Neural cell (in vitro differentiated cells): Measurements from ENCODE around the gene PPP2R3A.

Source experiments
- EZH2 ChIP-seq: fragments of 200-600, 300-800 bp; shearing (Covaris generic), sonication (generic); IDR thresholded peaks from 2 replicates; pipeline ENCODE4 v1.6.1; 2014; ENCODE audit warnings: antibody characterized with exemption, low read length, borderline replicate concordance, mild to moderate bottlenecking; ENCODE audit not compliant: insufficient read depth, poor library complexity, severe bottlenecking
- POLR2AphosphoS5 ChIP-seq: IDR thresholded peaks from 2 replicates; pipeline ENCODE4 v1.6.1; 2012
- TF ChIP-seq, protein P1 (sequence below): fragments of 450-650 bp; IDR thresholded peaks from 2 replicates; pipeline ENCODE4 v1.5.1; 2014; ENCODE audit warnings: antibody characterized with exemption, mild to moderate bottlenecking, moderate library complexity; ENCODE audit not compliant: poor library complexity, severe bottlenecking

DNA sequence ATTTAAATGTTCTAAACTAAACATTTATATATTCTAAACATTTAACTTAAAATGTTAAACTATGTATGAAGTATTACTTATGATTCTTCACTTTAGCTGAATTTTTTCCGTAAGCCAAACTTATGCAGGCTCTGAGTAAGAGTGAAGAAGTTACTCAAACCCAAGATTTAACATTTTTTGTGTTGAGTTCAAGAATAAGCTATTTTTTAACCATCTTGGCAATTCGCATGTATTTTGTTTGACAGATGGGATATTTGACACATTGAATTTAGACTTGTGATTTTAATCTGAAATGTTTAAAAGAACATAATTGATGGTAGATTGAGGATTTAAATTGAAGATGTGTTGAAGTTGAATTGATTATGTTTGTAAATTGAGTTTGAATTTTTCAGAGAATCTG, 14.6 kb upstream of the PPP2R3A start:
- no peak for TF ChIP-seq EZH2
- TF ChIP-seq, protein P1, sequence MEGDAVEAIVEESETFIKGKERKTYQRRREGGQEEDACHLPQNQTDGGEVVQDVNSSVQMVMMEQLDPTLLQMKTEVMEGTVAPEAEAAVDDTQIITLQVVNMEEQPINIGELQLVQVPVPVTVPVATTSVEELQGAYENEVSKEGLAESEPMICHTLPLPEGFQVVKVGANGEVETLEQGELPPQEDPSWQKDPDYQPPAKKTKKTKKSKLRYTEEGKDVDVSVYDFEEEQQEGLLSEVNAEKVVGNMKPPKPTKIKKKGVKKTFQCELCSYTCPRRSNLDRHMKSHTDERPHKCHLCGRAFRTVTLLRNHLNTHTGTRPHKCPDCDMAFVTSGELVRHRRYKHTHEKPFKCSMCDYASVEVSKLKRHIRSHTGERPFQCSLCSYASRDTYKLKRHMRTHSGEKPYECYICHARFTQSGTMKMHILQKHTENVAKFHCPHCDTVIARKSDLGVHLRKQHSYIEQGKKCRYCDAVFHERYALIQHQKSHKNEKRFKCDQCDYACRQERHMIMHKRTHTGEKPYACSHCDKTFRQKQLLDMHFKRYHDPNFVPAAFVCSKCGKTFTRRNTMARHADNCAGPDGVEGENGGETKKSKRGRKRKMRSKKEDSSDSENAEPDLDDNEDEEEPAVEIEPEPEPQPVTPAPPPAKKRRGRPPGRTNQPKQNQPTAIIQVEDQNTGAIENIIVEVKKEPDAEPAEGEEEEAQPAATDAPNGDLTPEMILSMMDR: no peak
- TF ChIP-seq POLR2AphosphoS5: no peak
